GM19043 (cell line): ENCODE measurements around the gene KIF1A.

Experiments used
- ATAC-seq: cut with Tn5 transposase; IDR thresholded peaks from one replicate; pipeline ENCODE4 v1.9.1; 2021; ENCODE audit warnings: low read depth; ENCODE audit not compliant: unreplicated experiment

Gene KIF1A

DNA sequence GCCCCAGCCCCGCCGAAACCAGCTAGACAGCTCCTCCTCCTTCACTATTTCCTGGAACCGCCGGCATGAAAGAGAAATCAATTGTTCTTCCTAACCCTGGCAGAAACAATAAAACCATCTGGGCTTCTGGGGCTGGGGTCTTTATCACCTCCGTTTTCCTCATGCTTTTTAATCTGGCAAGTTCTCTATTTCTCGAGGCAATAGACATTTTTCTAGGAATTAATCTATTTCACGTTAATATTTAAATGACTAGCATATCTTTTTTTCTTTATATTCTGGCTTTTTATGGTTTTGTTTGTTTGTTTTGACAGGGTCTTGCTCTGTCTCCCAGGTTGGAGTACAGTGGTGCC lies 1.4 kb upstream of the KIF1A start:
- ATAC-seq, result no peak

DNA sequence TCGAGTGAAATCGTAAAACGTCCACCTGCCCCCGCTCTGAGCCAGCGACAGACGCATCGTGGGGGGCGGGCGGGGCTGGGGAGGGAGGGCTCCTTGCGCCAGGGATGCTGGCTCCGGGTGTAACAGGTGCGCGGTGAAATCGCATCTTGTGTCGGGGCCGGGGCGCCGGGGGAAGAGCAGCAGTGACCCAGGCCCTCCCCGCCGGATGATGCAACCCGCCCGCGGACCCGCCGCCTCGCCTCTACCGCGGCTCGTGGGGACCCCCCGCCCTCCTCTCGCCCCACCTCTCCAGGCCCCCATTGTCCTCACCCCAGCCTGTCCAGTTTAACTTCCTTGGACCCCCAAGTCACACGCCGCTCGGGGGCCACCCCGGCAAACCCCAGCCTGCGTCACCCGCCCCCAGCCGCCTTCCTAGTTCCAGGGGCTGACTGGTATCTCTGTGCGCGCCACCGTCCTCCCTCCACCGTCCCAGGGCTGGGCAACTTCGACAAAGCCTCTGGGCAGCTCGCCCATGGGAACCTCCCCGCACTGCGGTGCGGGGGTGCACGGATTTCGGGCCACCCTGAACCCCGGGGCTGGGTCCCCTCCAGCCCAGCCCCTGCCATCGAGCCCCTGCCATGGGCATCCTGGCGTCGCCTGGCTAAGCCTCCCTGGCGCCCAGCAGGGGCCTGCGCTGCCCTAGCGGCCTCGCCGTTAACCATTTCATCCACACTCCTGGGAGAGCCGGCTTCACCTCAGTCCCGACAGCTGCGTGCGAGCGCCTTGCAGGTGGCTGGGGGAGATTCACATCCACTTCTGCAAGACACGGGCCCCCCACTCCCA lies 799 bp upstream of the KIF1A start:
- ATAC-seq, result no peak

DNA sequence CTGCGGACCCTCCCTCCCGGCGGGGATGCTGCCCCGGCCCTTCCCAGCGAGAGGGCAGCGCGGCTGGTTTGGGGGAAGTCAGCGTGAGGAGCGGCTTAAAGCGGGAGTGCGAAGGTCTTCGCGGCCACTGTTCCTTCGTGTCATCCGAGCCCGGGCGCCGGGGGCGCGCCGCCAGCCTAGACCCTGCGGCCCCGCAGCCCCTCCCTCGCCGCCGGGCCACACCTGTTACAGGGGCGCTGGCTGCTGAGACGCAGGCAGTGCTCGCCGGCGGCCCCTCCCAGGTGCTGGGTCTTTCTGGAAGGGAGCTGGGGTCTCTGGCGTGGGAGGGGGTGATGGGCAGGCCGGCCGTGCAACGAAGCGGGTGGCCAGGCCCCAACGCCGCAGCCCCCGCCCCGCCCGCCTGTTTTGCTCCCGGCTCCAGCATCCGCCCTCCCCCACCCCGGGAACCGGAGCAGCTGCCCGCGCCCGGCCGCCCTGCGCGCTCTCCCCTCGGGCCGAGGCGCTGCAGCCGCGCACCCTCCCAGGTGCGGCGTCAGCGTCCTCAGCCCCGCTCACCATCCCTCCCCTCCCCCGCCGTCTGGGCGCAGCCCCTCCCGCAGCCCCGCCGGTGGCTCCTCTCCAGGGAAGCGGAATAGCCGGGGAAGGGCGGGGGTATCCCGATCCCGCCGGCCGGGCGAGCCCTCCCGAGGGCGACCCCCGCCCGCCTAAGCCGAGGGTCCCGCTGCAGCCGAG lies 727 bp downstream of the KIF1A start:
- no peak for ATAC-seq

DNA sequence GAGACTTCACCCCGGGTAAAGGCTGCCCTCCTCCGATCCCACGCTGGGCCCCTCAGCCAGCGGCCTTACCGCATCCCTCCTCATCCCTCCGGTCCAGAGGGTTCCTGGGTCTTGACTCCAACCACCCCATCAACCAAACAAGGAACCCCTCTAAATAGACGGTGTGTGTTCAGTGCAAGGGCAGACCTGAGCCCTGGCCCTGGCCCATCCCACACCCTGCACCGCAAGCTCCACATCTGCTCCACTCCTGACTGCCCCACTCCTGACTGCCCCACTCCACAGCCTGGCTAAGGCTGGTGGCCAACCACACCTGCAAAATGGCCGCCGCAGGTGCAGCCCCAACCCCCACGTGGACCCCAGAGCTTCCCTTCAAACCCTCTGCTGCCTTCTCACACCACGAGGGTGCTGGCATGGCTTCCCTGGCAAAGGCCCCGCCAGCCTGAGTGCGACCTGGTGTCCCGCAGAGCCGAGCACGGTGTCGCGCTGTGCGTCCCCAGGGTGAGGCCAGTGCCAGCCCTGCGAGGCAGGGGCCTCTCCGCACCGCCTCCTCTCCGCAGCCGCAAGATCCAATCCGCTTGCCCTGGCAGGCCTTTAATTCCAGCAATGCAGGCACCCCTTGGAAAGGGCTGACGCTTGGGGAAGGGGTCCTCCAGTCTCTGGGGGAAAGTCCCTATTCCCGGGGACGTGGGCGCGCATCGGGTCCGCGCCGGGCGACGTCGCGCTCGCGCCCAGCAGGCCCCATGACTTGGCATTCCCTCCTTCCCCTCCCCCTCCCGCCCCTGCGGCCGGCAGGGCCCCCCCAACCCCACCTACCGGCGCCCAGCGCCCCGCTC lies 1.5 kb downstream of the KIF1A start:
- ATAC-seq, result no peak

GRCh38 chr2:240817496-240818292 lies 2.3 kb downstream of the KIF1A start:
- no peak for ATAC-seq

GRCh38 chr2:240816584-240817495 lies 3.2 kb downstream of the KIF1A start:
- ATAC-seq, result no peak

GRCh38 chr2:240815761-240816583 lies 4.0 kb downstream of the KIF1A start:
- no peak for ATAC-seq

- no peak for ATAC-seq
Observed at GRCh38 chr2:240814946-240815760, 4.9 kb downstream of the KIF1A start.

DNA sequence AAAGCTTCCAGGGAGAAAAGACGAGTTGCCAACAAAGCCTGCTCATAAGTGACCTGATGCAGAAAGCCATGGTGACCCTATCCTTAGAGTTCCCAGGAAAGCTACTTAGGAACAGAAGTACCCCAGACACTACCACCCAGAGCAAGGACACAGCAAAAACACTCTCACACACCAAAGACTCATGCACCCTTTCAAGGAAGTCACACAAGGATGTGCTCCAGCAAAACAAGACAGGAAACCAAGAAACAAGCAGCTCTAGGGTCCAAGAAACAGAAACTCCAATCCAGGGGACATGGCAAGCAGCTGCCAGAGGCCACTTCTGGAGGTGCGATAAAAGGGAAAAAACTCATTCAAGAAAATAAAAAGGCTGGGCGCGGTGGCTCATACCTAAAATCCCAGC lies 5.7 kb downstream of the KIF1A start:
- ATAC-seq, result no peak

DNA sequence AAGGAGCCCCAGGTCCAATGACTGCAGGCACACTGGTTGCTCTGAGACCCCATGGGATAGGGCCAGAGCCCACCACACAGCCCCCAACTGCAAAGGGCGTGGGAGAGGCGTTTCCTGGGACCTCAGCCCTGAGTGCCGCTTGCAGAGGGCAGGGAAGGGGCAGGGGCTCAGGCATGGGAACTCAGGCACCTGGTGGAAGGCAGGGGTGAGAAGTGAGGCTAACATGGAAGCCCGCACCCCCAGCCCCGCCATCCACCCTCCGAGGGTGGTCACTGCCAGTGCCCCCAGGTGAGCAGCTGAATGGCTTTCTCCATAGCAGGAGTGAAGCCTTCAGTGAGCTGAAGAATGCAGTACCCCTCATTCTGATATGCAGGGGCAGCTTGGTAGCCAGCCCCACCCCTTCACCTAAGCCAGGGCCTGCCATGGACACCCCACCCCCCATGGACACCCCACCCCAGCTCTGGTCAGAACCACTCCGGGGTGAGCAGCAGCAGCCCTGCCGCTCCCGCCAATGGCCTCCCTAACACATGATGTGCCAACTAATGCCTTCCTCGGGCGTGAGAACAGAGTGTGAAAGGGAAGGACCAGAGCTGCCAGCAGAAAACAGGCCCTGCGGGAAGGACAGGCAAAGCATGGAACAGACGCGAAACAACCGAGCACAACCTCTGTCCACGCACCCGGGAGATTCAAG lies 6.6 kb downstream of the KIF1A start:
- no peak for ATAC-seq

DNA sequence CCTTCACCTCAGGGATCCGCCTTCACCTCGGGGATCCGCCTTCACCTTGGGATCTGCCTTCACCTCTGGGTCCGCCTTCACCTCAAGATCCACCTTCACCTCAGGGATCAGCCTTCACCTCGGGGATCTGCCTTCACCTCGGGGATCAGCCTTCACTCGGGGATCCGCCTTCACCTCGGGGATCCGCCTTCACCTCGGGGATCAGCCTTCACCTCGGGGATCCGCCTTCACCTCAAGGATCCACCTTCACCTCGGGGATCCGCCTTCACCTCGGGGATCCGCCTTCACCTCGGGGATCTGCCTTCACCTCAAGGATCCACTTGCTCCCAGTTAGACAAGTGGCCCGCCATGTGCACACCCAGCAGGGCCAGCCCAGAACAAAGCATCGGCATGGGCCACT lies 7.3 kb downstream of the KIF1A start:
- no peak for ATAC-seq

DNA sequence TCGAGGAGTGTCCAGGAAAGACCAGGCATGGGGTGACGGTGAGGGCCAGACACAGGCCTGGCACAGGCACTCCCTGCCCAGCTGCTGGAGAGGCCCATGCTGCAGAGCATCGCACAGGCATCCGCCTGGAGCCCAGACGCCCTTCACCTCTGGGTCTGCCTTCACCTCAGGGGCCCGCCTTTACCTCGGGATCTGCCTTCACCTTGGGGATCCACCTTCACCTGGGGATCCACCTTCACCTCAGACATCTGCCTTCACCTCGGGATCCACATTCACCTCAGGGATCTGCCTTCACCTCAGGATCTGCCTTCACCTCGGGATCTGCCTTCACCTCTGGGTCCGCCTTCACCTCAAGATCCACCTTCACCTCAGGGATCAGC lies 7.7 kb downstream of the KIF1A start:
- ATAC-seq, result no peak

DNA sequence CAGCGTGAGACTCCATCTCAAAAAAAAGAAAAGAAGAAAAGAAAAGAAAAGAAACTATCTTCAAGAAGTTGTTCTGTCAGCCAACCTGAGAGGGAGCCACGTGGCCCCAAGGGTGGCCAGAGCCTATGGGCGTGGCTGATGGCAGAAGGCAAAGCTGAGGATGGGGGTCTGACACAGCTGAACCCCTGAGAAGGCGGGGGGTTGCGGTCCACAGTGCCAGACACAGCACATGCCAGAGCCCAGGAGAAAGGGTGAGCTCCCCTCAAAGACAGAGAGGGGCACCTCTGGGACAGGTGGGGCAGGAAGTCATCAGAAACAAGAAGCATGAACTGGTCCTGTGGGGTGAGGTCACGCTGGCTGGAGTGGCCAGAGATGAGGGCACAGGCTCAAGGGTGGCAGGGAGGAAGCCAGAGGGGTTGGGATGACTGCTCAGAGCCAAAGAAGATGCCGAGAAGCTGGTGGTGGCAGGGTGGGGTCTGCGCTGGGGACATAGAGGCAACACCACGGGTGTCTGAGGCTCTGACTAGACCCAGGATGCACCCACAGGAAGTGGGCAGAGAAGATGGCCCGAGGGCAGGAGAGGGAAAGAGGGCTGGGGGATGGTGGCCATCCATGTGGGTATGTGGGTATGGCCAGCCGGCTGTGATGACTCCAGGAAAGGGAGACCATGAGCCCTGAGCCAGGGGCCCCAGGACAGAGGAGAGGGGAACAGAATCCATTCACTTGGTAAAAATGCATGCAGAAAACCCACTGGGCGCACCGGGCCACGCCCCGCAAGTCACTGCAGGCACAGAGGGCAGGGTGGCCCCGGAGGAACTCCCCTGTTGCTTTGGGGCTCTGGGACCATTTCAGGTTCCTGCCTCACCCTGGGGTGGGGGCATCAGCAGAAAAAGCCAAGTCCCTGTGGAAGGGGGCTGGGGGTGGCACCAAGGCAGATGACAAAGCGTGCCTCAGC lies 8.4 kb downstream of the KIF1A start:
- ATAC-seq, result no peak

GRCh38 chr2:240810621-240811020 lies 9.4 kb downstream of the KIF1A start:
- ATAC-seq, result no peak

- no peak for ATAC-seq
Observed at GRCh38 chr2:240810199-240810598, 9.8 kb downstream of the KIF1A start.

DNA sequence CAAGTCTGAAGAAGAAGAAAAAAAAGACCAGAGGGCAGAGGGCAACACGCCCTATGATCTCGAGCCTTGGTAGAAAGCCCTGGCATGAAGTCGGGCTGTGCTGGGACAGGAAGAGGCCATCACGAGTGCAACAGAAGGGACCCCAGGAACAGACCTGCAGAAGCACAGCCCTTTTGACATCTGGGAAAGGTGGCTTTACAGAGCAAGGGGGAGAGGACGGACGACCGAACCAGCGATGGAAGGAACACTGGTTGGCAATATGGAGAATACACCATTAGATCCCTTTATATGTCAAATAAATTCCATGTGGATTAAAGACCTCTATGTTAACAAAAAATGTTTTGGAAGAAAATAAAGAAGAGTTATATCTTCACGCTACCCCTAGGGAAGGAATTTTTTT lies 10.7 kb downstream of the KIF1A start:
- no peak for ATAC-seq
